HG03565 (cell line): ENCODE results near the gene SLCO1C1.
"Not testable (repeated sequence)": the region's sequence is repeated elsewhere in the genome, so short reads cannot be mapped to it uniquely, and the experiment has no call there.

Experiments
- ATAC-seq: cut with Tn5 transposase; IDR thresholded peaks from one replicate; pipeline ENCODE4 v1.9.1; 2021; ENCODE audit warnings: mild to moderate bottlenecking, moderate library complexity; ENCODE audit not compliant: unreplicated experiment

The SLCO1C1 gene, protein sequence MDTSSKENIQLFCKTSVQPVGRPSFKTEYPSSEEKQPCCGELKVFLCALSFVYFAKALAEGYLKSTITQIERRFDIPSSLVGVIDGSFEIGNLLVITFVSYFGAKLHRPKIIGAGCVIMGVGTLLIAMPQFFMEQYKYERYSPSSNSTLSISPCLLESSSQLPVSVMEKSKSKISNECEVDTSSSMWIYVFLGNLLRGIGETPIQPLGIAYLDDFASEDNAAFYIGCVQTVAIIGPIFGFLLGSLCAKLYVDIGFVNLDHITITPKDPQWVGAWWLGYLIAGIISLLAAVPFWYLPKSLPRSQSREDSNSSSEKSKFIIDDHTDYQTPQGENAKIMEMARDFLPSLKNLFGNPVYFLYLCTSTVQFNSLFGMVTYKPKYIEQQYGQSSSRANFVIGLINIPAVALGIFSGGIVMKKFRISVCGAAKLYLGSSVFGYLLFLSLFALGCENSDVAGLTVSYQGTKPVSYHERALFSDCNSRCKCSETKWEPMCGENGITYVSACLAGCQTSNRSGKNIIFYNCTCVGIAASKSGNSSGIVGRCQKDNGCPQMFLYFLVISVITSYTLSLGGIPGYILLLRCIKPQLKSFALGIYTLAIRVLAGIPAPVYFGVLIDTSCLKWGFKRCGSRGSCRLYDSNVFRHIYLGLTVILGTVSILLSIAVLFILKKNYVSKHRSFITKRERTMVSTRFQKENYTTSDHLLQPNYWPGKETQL

DNA sequence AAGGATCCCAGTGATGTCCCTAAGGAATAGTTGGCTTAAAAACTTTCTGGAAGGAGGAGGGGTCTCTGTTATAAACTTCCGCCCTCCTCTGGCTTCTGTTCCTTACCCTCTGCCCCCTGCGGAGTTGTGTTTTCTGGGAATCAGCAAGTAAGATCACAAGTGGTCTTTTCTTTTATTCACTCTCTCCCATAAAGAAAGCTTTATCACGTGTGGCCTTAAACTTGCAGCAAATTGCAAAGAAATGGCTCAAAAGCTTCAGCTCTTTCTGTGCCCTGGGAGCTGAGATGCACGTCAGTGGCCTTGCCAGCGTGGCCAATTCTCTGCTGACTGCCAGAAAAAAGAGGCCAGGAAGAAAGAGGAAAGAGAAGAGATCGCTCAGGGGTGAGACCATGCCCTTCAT lies at the start of gene SLCO1C1:
Gene SLCO1C1 (plus strand): TSS at position 101 of the 400 bp plus-strand sequence. CDS start 4,245 bp downstream, outside the sequence.
- no peak for ATAC-seq

DNA sequence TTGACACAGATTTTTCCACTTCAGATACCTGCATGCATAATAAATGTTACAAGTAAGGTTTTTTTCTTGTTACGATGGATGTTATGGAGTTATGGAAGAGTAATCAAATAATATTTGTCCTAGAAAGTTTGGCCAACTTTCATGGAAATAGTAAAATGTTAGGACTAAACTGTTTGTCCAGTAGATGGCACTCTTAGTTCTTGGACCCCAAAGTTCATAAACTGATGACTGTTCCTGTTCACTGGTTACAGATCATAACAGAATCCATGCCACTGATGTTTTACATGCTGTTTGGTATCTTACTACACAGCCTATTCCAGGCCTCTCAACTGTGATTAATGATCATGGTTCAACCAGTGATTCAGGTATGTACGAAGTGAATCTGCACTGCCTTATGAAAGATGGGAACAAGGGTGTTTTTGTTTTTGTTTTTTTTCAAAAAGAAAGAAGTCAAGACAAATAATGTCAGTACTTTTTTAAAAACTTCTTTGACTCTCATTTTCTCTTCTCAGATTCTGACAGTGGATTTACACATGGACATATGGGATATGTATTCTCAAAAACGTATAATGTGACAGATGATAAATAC lies 48.8 kb upstream of the SLCO1C1 start:
- ATAC-seq: no peak

DNA sequence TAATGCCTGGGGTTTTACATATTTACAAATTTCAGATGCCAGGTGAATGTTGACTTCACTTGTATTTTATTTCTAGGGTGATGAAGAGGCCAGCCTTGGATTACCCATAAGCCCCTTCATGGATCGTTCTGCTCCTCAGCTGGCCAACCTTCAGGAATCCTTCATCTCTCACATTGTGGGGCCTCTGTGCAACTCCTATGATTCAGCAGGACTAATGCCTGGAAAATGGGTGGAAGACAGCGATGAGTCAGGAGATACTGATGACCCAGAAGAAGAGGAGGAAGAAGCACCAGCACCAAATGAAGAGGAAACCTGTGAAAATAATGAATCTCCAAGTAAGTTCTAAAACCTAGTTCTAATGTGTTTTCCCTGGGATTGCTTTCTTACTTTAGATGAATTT lies 41.3 kb upstream of the SLCO1C1 start:
- no peak for ATAC-seq

DNA sequence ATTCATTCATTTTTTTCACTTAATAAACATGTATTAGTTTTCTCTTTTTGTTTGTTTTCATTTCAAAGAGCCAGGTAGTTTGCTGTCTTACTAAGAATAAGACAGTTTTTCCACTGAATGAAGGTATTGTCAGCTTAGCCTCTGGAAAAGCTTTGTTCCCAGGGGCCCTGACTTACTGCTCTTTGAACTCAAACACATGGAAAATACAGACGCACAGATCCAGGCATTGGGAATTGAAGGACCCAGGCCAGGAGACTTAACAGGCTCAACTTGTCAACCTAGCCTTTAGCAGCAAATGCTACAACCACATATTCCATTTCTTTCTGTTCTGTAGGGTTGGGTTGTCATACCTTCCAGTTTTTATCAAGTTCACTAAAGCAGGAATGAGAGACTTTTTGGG lies 38.5 kb upstream of the SLCO1C1 start:
- no peak for ATAC-seq

DNA sequence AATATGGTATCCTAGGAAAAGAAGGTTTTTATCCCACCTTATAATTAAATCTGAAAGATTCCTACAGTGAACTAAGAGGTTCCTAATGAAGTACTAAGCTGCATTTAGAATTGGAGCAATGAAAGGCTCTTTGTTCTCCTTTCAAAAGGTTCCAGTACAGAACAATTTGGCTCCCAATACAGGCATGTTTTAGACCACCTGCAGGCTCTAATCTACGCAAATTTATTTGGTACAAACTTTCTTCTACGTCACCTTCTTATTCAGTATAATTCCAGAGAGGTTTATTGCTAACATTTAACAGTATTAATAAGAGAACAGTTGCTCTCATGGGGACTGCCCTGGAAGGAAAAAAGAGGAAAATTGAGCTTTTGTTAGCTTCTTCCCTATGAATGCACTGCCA lies 37.6 kb upstream of the SLCO1C1 start:
- ATAC-seq: no peak

DNA sequence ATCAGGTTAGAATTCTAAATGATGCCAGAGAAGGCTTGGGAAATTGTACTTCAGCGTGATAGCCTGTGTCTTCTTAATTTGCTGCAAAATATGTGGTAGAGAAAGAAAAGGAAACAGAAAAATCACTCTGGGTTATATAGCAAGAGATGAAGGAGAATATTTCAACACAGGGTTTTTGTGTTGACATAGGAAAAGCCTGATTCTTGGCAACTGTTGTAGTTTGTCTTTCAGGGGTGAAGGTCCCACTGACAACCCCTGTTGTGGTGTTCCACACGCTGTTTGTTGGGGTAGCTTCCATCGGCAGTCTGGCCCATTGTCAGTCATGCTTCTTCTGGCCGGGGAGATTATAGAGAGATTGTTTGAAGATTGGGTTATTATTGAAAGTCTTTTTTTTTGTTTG lies 13.8 kb upstream of the SLCO1C1 start:
- no peak for ATAC-seq

DNA sequence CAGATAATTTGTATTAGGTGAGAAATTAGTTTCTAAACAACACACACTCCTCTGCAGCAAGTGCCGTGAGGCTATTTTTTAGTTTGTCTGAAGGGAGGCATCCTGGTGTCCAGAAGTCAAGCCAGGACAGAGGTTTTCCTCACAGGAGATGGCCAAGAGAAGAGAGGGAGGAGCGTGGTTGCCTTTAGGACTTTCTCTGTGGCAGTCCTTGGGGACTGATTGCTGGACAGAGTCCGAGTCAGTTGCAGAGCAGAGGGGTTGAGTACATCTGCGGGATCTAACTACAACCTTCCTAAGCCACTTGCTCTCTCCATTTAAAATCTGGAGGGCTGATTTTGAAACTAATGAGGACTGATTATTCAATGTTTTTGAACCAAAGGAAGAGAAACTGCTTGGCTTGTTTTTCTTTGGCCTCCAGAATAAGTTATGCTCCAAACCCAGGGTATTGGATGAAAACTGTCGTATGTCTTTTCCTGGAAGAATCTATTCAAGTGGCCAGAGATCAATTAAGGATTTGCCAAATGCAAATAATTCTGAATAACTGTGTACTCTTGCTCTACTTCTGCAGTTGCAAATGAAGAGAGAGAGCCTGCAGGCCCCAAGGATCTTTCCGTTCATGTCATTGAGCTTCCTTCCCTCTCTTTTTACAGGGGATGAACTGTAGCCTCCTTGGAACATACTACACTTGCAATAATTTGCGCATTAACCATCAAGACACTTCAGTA lies 1.2 kb downstream of the SLCO1C1 start:
- no peak for ATAC-seq

DNA sequence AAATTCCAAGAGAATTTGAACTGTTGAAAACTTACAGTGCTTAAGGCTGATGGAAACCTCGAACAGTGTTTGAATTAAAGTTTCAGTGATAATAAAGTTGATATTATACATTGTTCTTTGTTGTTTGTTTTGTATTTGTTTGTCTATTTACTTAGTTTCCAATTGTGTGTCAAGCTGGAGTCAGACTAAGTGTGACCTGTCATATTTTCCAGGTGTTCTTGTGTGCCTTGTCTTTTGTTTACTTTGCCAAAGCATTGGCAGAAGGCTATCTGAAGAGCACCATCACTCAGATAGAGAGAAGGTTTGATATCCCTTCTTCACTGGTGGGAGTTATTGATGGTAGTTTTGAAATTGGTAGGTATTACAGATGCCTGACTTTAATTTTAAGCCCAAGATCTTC lies 6.0 kb downstream of the SLCO1C1 start:
- no peak for ATAC-seq

DNA sequence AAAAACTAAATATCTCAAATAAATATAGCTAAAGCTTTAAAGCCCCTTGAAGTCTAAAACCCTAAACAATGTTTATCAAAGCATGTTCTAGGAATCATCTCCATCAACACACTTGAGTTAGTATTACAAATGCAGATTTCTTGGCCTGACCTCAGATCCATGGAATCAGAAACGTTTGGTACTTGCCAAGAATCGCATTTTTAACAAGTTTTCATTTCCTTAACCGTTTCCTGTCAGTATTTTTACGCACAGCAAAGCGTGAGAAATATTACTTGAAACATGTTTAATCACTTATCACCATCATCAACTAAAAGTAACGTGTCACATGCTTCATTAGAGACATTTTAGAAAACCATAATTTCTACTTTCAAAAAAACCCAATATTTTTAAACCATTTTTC lies 9.7 kb downstream of the SLCO1C1 start:
- ATAC-seq: no peak

DNA sequence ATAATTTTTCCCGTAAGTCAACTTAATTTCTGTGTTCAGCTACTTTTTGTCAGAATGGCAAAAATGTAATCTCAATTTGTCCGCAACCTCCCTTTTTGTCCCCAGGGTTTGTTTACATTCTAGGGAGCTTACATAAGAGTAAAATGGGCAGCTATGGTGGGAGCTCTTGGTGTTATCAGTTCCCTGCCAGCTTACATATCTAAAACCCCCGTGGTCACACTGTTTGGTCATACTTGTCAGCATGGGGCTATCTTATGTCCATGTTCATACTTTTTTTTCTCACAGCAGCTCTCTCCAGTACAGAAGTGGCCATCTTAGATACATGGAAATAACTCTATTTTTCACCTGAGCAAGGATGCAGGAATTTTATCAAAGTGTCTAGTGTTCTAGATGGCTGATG lies 16.7 kb downstream of the SLCO1C1 start:
- no peak for ATAC-seq

DNA sequence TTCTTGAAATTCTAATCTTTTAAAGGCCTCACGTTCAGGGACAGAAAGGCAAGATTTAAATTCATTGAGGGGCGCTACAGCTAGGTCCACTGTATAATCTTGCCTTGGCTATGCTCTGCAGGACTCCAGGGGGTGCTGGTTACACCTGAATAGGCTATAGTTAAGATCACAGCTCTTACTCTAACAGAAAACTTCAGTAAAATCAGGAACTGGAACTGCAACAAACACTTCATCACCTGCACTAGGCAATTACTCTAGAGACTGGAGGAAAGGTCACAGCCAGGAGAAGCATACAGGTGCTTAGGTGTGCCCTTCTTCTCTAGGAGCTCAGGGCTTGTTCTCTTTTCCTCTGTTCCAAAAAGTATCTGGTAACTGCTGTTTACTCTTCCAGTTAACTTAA lies 20.9 kb downstream of the SLCO1C1 start:
- no peak for ATAC-seq

DNA sequence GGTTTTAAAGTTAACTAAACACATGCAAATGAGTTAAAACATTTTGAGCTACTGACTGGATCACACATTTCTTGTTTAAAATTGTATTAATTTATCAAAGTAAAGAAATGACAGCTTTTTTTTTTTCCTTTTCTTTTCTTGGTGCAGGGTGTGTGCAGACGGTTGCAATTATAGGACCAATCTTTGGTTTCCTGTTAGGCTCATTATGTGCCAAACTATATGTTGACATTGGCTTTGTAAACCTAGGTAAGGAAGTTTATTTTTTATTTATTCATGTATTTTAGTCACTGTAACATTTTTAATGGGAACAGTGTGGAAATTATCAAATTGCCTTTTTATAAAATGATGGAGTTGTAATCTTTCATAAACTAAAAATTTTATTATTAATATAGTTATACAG lies 21.9 kb downstream of the SLCO1C1 start:
- ATAC-seq: no peak

DNA sequence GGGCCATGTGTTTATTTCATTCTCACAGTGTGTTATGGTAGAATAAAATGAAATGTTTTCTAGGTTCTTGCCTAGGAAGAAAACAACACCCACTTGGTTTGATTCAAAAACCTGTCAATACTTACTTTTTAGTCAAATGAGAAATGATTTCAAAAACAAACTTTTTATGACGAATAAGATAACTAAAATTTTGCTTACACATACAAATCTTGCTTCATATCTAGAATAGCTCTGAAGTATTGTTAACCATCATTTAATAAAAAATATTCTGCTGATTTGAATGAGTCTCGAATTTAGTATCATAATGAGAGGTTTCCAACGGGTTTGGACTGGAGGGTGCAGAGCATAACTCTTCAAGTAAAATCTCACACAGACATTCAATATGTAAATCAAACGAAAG lies 23.2 kb downstream of the SLCO1C1 start:
- ATAC-seq: no peak

DNA sequence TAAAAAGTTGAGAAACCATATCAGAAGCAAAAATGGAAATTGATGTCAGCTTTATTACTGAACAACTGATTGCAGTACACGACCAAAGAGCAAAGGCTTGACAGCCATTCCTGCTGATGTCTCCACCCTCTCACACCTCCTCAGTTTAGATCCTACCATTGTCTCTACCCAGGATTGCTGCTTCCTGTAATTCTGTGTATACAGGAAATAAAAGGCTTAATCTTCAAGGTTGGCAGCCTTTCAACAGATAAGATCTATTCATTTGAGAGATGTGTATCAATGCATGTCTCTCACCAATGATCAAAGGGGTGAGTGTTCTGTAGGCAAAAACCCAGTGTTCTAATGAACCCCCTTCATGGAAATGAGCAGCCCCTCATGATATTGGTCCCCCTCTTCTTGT lies 27.0 kb downstream of the SLCO1C1 start:
- ATAC-seq: no peak

DNA sequence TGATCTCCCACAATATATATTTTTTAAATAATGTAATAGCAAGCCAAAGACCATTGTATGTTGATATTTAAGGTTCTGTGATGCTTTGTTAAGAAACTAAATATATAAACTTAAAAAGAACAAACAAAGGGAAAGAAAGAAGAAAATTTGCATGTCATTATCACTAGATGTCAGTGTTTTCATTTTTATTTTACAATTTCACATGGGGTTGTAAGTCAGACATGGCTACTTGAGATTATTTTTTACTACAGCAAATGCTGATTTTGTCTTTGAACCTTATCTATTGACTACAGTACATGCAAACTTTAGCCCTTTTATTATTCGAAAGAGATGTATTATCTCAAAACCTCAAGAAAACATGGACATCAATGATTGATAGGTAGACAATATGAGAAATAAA lies 36.1 kb downstream of the SLCO1C1 start:
- ATAC-seq: no peak

DNA sequence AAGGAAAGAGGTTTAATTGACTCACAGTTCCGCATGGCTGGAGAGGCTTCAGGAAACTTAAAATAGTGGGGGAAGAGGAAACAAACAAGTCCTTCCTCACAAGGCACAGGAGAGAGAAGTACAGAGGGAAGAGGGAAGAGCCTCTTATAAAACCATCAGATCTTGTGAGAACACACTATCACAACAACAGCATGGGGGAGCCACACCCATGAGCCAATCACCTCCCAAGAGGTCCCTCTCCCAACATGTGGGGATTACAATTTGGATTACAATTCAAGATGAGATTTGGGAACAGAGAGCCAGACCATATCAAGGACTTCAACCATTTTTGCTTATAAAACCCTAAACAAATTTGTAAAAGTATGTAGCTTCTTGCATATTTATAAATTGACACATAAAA lies 45.8 kb downstream of the SLCO1C1 start:
- no peak for ATAC-seq

DNA sequence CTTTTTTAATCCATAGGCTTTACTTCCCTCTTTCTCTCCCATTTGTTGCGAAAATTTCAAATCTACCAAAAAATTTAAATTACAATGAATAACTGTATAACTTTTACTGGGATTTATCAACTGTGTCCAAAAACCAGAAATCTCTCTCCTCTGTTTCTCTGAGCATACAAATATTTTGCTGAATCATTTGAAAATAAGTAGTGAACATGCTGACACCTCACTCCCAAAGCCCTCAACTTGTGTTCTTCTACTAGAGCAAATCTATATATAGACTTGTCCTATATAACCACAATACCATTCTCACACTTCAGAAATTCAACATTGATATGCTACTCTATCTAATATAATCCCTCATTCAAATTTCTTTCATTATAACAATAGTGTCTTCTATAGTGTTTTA lies 53.1 kb downstream of the SLCO1C1 start:
- no peak for ATAC-seq

DNA sequence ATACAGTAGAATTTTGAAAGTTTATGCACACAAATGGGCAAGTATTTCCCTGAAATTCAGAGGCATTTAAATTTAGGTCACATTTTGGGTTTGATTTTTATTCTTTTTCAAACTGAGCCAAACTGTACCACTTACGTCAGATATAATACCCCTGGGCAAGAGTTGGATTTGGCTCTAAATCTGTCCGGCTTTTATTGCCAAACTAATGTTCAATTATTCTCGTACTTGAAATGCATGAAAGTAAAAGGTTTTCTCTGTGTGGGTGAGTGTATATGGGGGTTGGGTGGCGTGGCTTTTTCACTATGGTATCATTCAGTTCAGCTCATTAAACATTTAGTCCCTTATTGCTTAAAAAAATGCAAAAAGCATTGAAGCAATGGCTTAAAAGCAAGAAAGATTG lies 55.9 kb downstream of the SLCO1C1 start:
- no peak for ATAC-seq

DNA sequence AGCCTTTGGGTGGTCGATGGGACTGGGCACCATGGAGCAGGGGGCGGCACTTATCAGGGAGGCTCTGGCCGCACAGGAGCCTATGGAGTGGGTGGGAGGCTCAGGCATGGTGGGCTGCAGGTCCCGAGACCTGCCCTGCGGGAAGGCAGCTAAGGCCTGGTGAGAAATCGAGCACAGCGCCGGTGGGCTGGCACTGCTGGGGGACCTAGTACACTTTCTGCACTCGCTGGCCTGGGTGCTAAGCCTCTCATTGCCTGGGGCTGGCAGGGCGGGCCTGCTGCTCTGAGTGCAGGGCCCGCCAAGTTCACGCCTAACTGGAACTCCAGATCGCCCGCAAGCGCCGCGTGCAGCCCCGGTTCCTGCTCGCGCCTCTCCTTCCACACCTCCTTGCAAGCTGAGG lies 82.3 kb downstream of the SLCO1C1 start:
- no peak for ATAC-seq

DNA sequence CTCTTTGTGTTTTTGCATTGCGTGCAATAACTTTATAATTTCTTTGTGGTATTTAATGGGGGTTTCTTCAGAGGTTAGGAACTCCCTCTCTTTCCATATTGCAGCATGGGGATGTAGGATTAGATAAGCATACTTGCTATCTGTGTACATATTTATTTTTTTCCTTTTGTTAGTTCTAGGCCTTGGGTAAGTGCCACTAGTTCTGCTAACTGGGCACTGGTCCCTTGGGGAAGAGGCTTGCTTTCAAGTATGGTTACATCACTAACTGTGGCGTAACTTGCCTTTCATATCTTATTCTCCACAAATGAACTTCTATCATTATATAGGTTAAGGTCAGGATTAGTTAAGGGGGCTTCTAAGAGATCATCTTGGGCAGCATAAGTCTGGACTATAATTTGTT lies 83.8 kb downstream of the SLCO1C1 start:
- no peak for ATAC-seq

DNA sequence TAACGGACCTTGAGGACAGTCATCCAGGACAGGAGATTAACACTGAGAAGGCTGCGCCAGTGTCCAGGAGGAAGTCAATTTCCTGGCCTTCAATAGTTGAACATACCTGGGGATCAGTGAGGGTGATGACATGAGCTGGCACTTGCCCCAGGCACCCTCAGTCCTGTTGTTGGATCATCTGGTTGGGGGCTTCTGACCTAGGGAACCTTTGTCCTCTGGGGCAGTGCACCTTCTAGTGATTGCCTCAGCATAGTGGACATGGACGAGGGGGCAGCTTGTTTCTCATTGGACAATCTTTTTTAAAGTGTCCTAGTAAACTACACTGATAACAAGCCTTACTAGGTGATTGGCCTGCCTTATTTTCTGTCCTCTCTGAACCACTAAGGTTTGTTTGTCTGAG lies 84.8 kb downstream of the SLCO1C1 start:
- not testable (repeated sequence) for ATAC-seq
